Amygdala (tissue), 56 donors: ENCODE measurements around the gene NLRP9.

Source experiments
- DNase-seq, 56 donors: peaks; one replicate each; lab custom pipeline; 2025; lab: John Stamatoyannopoulos, UW

Gene NLRP9

DNA sequence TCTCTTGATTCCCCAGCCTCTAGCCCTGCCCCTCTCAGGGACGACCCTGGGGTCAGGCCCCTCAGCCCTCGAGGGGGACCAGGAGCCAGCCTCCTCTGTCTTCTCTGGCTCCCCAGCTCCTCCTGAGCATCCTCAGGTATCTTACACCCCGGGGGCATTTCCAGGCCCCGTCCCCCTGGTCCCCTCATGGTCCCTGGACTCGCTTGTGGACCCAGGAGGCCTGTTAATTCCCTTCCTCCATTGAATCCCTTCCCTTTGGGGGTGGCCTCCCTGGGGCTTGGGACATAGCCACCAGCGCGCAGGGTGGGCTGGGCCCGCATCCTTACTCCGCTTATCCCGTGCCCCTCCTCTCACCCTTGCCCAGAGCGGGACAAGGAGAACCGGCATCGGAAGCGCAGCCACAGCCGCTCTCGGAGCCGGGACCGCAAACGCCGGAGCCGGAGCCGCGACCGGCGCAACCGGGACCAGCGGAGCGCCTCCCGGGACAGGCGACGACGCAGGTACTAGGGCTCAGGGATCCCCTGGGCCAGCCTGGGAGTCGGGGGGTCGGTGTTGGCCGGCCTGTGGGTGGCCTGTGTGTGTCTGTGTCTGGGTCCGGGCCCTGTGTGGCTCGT, 79.2 kb downstream of the NLRP9 start:
- no peak for DNase-seq
